Body of pancreas (tissue), 4 donors: ENCODE data around the gene DLG2.

Source experiments
- CTCF ChIP-seq, 7 experiments: fragments of 450-650 bp in 4 of 7; fragments of 200-600 bp in 3 of 7; sonication (generic) in 3 of 7; IDR thresholded peaks; one replicate each; pipeline ENCODE4 v1.5.1; 2016 to 2019; ENCODE audit warnings: antibody characterized with exemption in 7 of 7
- POLR2A ChIP-seq, 3 donors: fragments of 450-650 bp; IDR thresholded peaks; one replicate each; pipeline ENCODE4 v1.6.1; 2016; ENCODE audit warnings: antibody characterized with exemption in 3 of 3, mild to moderate bottlenecking in 2 of 3

- no peak for TF ChIP-seq CTCF (IDR thresholded peaks at IDR 0.05)
- TF ChIP-seq POLR2A (IDR thresholded peaks at IDR 0.05), result no peak
These were observed 578.3 kb downstream of the DLG2 start for GRCh38 chr11:85048801-85049200.
